Measurements from ENCODE around the gene ALDH4A1.

The ALDH4A1 gene

DNA sequence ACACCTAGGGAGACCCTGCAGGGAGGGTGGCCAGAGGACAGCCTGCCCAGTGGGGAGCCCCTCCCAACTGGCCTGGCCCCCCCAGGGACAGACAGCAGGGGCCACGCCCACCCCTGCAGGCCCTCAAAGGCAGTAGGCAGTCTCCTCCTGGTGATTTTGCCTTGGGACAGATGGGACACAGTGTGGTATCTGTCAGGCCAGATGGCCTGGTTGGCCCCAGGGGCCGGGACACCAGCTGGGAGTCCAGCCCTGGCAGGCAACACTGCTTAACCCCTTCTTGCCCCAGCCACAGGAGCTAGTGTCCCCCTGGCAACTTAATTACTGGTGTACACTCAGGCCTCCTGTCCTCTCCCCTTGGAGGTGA lies 36.3 kb upstream of the ALDH4A1 start:
- TF ChIP-seq, protein P1, sequence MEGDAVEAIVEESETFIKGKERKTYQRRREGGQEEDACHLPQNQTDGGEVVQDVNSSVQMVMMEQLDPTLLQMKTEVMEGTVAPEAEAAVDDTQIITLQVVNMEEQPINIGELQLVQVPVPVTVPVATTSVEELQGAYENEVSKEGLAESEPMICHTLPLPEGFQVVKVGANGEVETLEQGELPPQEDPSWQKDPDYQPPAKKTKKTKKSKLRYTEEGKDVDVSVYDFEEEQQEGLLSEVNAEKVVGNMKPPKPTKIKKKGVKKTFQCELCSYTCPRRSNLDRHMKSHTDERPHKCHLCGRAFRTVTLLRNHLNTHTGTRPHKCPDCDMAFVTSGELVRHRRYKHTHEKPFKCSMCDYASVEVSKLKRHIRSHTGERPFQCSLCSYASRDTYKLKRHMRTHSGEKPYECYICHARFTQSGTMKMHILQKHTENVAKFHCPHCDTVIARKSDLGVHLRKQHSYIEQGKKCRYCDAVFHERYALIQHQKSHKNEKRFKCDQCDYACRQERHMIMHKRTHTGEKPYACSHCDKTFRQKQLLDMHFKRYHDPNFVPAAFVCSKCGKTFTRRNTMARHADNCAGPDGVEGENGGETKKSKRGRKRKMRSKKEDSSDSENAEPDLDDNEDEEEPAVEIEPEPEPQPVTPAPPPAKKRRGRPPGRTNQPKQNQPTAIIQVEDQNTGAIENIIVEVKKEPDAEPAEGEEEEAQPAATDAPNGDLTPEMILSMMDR (IDR thresholded peaks at IDR 0.05; ENCODE audit: low read depth, low read length, missing control alignments) = no peak
- DNase-seq (ENCODE audit: low read depth) = no peak

DNA sequence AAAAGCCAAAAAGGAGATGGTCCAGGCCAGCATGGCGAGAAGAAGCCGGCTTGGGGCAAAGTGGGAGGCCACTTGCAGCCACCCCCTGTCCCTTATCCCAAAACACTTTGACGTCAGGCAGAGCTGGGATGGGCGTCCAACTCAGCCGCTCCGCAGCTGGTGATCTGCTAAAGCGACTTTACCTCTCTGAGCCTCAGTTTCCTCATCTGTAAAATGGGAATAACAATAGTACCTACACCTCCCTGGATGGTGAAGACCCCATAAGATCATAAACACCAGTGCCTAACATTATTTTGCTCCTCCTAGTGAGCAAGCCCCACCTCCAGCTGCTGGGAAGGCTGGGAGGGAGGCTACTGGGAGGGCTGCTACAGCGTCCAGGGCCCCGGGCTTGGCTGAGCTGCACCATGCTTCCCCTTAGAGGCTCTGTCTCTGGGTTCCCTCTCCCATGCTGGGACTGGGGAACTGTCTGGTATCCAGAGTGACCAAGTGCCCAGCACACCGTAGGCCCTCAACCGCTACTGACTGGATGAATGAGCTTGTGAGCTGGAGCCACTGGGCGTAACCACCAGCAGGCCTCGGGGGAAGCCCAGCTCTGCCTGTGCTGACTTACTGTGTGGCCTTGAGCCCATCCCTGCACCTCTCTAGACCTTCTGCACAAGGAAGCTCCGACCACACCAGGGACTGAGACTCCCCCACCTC lies 35.8 kb upstream of the ALDH4A1 start:
- no peak for DNase-seq (ENCODE audit: low read depth)
- no peak overlapping the region for H3K4me3 ChIP-seq (ENCODE audit: low read depth, low read length)
- TF ChIP-seq, protein P1 (IDR thresholded peaks at IDR 0.05; ENCODE audit: low read depth, low read length, missing control alignments) = no peak

More for the DNA sequence above, 36.3 kb upstream of the ALDH4A1 start:
- H3K4me3 ChIP-seq (ENCODE audit: low read depth, low read length) = no peak overlapping the region

DNA sequence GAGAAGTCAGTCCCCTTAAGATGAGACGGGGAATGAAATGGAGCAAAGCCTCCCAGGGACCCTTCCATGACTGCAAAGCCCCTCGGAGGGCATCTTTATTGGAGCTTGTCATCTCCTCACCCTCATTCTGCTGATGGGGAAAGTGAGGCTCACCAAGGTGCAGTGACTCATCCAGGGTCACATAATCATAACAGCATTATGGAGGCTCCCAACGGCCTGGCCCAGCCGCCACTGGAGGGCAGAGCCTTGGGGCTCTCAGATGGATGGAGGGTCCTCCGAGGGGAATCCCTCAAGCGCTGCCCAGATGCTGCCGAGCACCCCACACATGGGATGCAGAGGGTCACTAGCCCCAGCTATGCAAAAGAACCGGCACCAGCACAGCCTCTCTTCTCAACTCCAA lies 35.2 kb upstream of the ALDH4A1 start:
- DNase-seq (ENCODE audit: low read depth) = no peak
- TF ChIP-seq, protein P1 (IDR thresholded peaks at IDR 0.05; ENCODE audit: low read depth, low read length, missing control alignments) = no peak
- no peak overlapping the region for H3K4me3 ChIP-seq (ENCODE audit: low read depth, low read length)

- H3K4me3 ChIP-seq (ENCODE audit: low read depth, low read length) = no peak overlapping the region
- DNase-seq (ENCODE audit: low read depth) = no peak
- TF ChIP-seq, protein P1 (IDR thresholded peaks at IDR 0.05; ENCODE audit: low read depth, low read length, missing control alignments) = no peak
Observed at GRCh38 chr1:18936814-18937481, 34.6 kb upstream of the ALDH4A1 start.

GRCh38 chr1:18936471-18936813 lies 34.1 kb upstream of the ALDH4A1 start:
- no peak for DNase-seq (ENCODE audit: low read depth)
- TF ChIP-seq, protein P1 (IDR thresholded peaks at IDR 0.05; ENCODE audit: low read depth, low read length, missing control alignments) = no peak
- no peak overlapping the region for H3K4me3 ChIP-seq (ENCODE audit: low read depth, low read length)

DNA sequence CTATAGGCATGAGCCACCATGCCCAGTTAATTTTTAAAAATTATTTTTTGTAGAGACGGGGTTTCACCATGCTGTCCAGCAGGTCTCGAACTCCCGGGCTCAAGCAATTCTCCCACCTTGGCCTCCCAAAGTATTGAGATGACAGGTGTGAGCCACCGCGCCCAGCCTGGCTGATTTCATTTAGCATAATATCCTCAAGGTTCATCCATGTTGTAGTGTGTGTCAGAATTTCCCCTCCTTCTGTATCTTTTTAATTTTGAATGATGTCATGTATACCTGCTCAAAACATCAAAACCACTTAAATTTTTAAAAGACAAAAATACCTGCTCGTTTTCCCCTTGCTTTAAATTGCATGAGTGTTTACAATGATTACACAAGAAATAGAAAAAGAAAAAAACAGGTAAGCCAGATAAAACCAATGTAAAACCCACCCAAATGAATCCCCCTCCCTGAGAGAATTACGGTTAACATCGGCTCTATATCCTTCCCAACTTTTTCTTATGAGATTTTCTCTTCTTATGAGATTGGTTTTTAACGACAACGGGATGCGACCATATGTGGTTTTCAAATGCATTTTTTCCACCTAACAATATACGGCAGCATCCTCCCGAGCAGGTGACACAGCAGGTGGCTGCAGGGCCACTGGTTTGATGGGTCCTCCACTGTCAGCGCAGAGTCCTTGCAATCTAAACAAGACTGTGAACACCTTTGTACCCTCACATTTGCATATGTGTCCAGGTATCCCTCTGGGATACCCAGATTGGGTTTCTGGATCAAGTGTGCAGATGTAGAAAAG lies 32.0 kb upstream of the ALDH4A1 start:
- DNase-seq (ENCODE audit: low read depth) = no peak
- no peak overlapping the region for H3K4me3 ChIP-seq (ENCODE audit: low read depth, low read length)
- TF ChIP-seq, protein P1 (IDR thresholded peaks at IDR 0.05; ENCODE audit: low read depth, low read length, missing control alignments) = no peak

All from GM12864 (cell line).